ENCODE data around the gene BCL11B. TPM values are rescaled to one million over a fixed set of nuclear protein-coding genes. Genes with fewer than 3 reads are reported as not detected.

BCL11B gene
- total RNA-seq, 1 donor from 2014 or later: 11.5 TPM

GRCh38 chr14:99198746-99199502 lies 73.1 kb downstream of the BCL11B start:
- Histone ChIP-seq H3K27ac (no peak overlapping the region), H3K4me3 (no peak overlapping the region), H3K36me3 (no peaks in the 10 kb centered on the region), H3K4me1 (peaks cover 8% of the 10 kb centered on the region), H3K27me3 (no peaks in the 10 kb centered on the region), H3K9me3 (no peaks in the 10 kb centered on the region)
- intact Hi-C loops (cut with DNase I): no loop called here
- no peak for TF ChIP-seq POLR2AphosphoS5 (IDR thresholded peaks at IDR 0.05; ENCODE audit: insufficient read depth in 1 of 2, low read depth in 1 of 2)
- no peak for TF ChIP-seq CTCF (IDR thresholded peaks at IDR 0.05)
- no peak for DNase-seq (ENCODE audit: extremely low spot score in 2 of 2)

GRCh38 chr14:99196310-99196650 lies 75.7 kb downstream of the BCL11B start:
- no peak for TF ChIP-seq POLR2A (IDR thresholded peaks at IDR 0.05)
- intact Hi-C loops (cut with DNase I): no loop called here
- H3K9me3 ChIP-seq: no peaks in the 10 kb centered on the region
- H3K27me3 ChIP-seq: no peaks in the 10 kb centered on the region
- no peak for DNase-seq (ENCODE audit: extremely low spot score in 2 of 2)
- H3K4me1 ChIP-seq: peaks cover 15% of the 10 kb centered on the region
- no peaks in the 10 kb centered on the region for H3K36me3 ChIP-seq
- H3K4me3 ChIP-seq: no peak overlapping the region
- no peak overlapping the region for H3K27ac ChIP-seq

- Histone ChIP-seq H3K27ac (no peak overlapping the region), H3K27me3 (no peaks in the 10 kb centered on the region), H3K4me1 (peaks cover 20% of the 10 kb centered on the region), H3K4me3 (no peak overlapping the region), H3K36me3 (no peaks in the 10 kb centered on the region), H3K9me3 (no peaks in the 10 kb centered on the region)
- no peak for DNase-seq (ENCODE audit: extremely low spot score in 2 of 2)
- TF ChIP-seq CTCF (IDR thresholded peaks at IDR 0.05) (no peak), POLR2A (IDR thresholded peaks at IDR 0.05) (no peak), POLR2AphosphoS5 (IDR thresholded peaks at IDR 0.05; ENCODE audit: insufficient read depth in 1 of 2, low read depth in 1 of 2) (no peak)
- intact Hi-C loops (cut with DNase I): no loop called here
Measured at GRCh38 chr14:99195602-99196309, 76.2 kb downstream of the BCL11B start.

- TF ChIP-seq POLR2AphosphoS5 (IDR thresholded peaks at IDR 0.05; ENCODE audit: insufficient read depth in 1 of 2, low read depth in 1 of 2): no peak
- no peak for TF ChIP-seq CTCF (IDR thresholded peaks at IDR 0.05)
- TF ChIP-seq POLR2A (IDR thresholded peaks at IDR 0.05): no peak
- Histone ChIP-seq H3K4me1 (peaks cover 20% of the 10 kb centered on the region), H3K27me3 (no peaks in the 10 kb centered on the region), H3K36me3 (no peaks in the 10 kb centered on the region), H3K9me3 (no peaks in the 10 kb centered on the region), H3K4me3 (no peak overlapping the region), H3K27ac (no peak overlapping the region)
- no peak for DNase-seq (ENCODE audit: extremely low spot score in 2 of 2)
- intact Hi-C loops (cut with DNase I): no loop called here
Measured at GRCh38 chr14:99194736-99195135, 77.3 kb downstream of the BCL11B start.

- peaks cover 20% of the 10 kb centered on the region for H3K4me1 ChIP-seq
- H3K4me3 ChIP-seq: no peak overlapping the region
- no peaks in the 10 kb centered on the region for H3K36me3 ChIP-seq
- H3K27me3 ChIP-seq: no peaks in the 10 kb centered on the region
- no peak overlapping the region for H3K27ac ChIP-seq
- intact Hi-C loops (cut with DNase I): no loop called here
- TF ChIP-seq POLR2A (IDR thresholded peaks at IDR 0.05): no peak
- TF ChIP-seq CTCF (IDR thresholded peaks at IDR 0.05): no peak
- no peak for TF ChIP-seq POLR2AphosphoS5 (IDR thresholded peaks at IDR 0.05; ENCODE audit: insufficient read depth in 1 of 2, low read depth in 1 of 2)
- no peaks in the 10 kb centered on the region for H3K9me3 ChIP-seq
- DNase-seq (ENCODE audit: extremely low spot score in 2 of 2): no peak
Measured at GRCh38 chr14:99194136-99194535, 77.9 kb downstream of the BCL11B start.

Data from vagina (tissue), 2 donors.